ENCODE results near the gene GDF10. TPM values are rescaled to one million over a fixed set of nuclear protein-coding genes. Genes with fewer than 3 reads are reported as not detected.

The GDF10 gene
- total RNA-seq, 4 donors from 2014 or later = 1.3 to 1.4 TPM; not detected in 2

GRCh38 chr10:47322300-47323061, 22.5 kb downstream of the GDF10 start, which contains the start of gene GDF2:
Gene GDF2 (plus strand): TSS chr10:47322454. CDS start chr10:47322669, 215 bp downstream.
- WGBS = 91% methylated on average over 28 of the region's 35 CpGs
- no peak within 1 kb of the TSS for H3K4me3 ChIP-seq
- peaks cover 7% of the 10 kb centered on the region for H3K4me1 ChIP-seq
- no peaks in the 10 kb centered on the region for H3K9me3 ChIP-seq
- TF ChIP-seq POLR2AphosphoS5 (IDR thresholded peaks at IDR 0.05) (no peak), POLR2A (IDR thresholded peaks at IDR 0.05) (no peak), EP300 (IDR thresholded peaks at IDR 0.05) (no peak), CTCF (IDR thresholded peaks at IDR 0.05) (no peak)
- H3K27me3 ChIP-seq = peaks cover 10% of the 10 kb centered on the region
- no peaks in the 10 kb centered on the region for H3K36me3 ChIP-seq
- no peak within 1 kb of the TSS for H3K27ac ChIP-seq
- DNase-seq (ENCODE audit: low spot score in 2 of 2) = peak; percentile 42 to 78

GRCh38 chr10:47323087-47323486, 23.1 kb downstream of the GDF10 start:
- TF ChIP-seq EP300 (IDR thresholded peaks at IDR 0.05) (no peak), CTCF (IDR thresholded peaks at IDR 0.05) (no peak), POLR2AphosphoS5 (IDR thresholded peaks at IDR 0.05) (no peak)
- WGBS = 70% methylated on average over 1 of the region's 1 CpG
- no peak overlapping the region for H3K4me3 ChIP-seq
- peaks cover 10% of the 10 kb centered on the region for H3K27me3 ChIP-seq
- H3K9me3 ChIP-seq = no peaks in the 10 kb centered on the region
- H3K27ac ChIP-seq = no peak overlapping the region
- H3K36me3 ChIP-seq = no peaks in the 10 kb centered on the region
- no peak for DNase-seq (ENCODE audit: low spot score in 2 of 2)
- peaks cover 7% of the 10 kb centered on the region for H3K4me1 ChIP-seq

- WGBS = 54% methylated on average over 5 of the region's 5 CpGs
- Histone ChIP-seq H3K9me3 (no peaks in the 10 kb centered on the region), H3K36me3 (no peaks in the 10 kb centered on the region), H3K27me3 (peaks cover 10% of the 10 kb centered on the region), H3K4me3 (no peak overlapping the region), H3K4me1 (peaks cover 7% of the 10 kb centered on the region), H3K27ac (no peak overlapping the region)
- peak; percentile 9 to 43 for DNase-seq (ENCODE audit: low spot score in 2 of 2)
- TF ChIP-seq CTCF (IDR thresholded peaks at IDR 0.05) (no peak), EP300 (IDR thresholded peaks at IDR 0.05) (no peak), POLR2A (IDR thresholded peaks at IDR 0.05) (no peak), POLR2AphosphoS5 (IDR thresholded peaks at IDR 0.05) (no peak)
Observed at GRCh38 chr10:47323636-47324296, 23.8 kb downstream of the GDF10 start.

GRCh38 chr10:47325303-47326291, 25.6 kb downstream of the GDF10 start:
- Histone ChIP-seq H3K36me3 (no peaks in the 10 kb centered on the region), H3K27me3 (peaks cover 10% of the 10 kb centered on the region), H3K27ac (no peak overlapping the region), H3K9me3 (no peaks in the 10 kb centered on the region), H3K4me1 (peaks cover 7% of the 10 kb centered on the region), H3K4me3 (no peak overlapping the region)
- 89% methylated on average over 30 of the region's 30 CpGs for WGBS
- no peak for TF ChIP-seq POLR2A (IDR thresholded peaks at IDR 0.05)
- TF ChIP-seq CTCF (IDR thresholded peaks at IDR 0.05) = no peak
- no peak for TF ChIP-seq EP300 (IDR thresholded peaks at IDR 0.05)
- TF ChIP-seq POLR2AphosphoS5 (IDR thresholded peaks at IDR 0.05) = no peak
- DNase-seq (ENCODE audit: low spot score in 2 of 2) = peak; percentile 46 to 63
